DOHH2 (cell line): ENCODE data around the gene TDRD7.
"Not testable (repeated sequence)": the region's sequence is repeated elsewhere in the genome, so short reads cannot be mapped to it uniquely, and the experiment has no call there.

Source experiments
- EZH2phosphoT487 ChIP-seq: fragments of 200-600 bp; sonication (generic); IDR thresholded peaks from 2 replicates; pipeline ENCODE4 v1.6.1; 2017; ENCODE audit warnings: borderline replicate concordance, mild to moderate bottlenecking, antibody characterized with exemption, low read length, moderate library complexity, mixed read lengths
- TF ChIP-seq, protein P1 (sequence below): fragments of 200-600 bp; sonication (generic); IDR thresholded peaks from one replicate; pipeline ENCODE4 v1.5.1; 2014; ENCODE audit warnings: antibody characterized with exemption, mild to moderate bottlenecking, low read depth, low read length; ENCODE audit not compliant: poor library complexity, severe bottlenecking

DNA sequence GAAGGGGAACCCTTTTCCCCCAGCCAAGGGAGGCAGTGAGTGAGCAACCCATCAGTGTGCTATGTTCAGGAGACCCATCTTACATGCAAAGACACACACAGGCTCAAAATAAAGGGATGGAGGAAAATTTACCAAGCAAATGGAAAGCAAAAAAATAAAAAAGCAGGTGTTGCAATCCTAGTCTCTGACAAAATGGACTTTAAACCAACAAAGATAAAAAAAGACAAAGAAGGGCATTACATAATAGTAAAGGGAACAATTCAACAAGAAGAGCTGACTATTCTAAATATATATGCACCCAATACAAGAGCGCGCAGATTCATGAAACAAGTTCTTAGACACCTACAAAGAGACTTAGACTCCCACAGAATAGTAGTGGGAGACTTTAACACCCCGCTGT lies 41.7 kb downstream of the TDRD7 start:
- not testable (repeated sequence) for TF ChIP-seq EZH2phosphoT487
- TF ChIP-seq, protein P1, sequence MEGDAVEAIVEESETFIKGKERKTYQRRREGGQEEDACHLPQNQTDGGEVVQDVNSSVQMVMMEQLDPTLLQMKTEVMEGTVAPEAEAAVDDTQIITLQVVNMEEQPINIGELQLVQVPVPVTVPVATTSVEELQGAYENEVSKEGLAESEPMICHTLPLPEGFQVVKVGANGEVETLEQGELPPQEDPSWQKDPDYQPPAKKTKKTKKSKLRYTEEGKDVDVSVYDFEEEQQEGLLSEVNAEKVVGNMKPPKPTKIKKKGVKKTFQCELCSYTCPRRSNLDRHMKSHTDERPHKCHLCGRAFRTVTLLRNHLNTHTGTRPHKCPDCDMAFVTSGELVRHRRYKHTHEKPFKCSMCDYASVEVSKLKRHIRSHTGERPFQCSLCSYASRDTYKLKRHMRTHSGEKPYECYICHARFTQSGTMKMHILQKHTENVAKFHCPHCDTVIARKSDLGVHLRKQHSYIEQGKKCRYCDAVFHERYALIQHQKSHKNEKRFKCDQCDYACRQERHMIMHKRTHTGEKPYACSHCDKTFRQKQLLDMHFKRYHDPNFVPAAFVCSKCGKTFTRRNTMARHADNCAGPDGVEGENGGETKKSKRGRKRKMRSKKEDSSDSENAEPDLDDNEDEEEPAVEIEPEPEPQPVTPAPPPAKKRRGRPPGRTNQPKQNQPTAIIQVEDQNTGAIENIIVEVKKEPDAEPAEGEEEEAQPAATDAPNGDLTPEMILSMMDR, result not testable (repeated sequence)
